PC-3 (cell line): Measurements from ENCODE around the gene ETFB. TPM values are rescaled to one million over a fixed set of nuclear protein-coding genes. Genes with fewer than 3 reads are reported as not detected.

Experiments
- ATAC-seq: fragments of 200-7000 bp; cut with Tn5 transposase; 2 replicates; pipeline ENCODE4 v1.9.1; 2020; ENCODE audit warnings: mild to moderate bottlenecking, moderate library complexity
- BruUV-seq: library from RNA; stranded (reverse); fragments of 400-500 nt; replicated peaks from 2 replicates; lab custom pipeline; 2021; lab: Mats Ljungman, UMichigan
- CTCF ChIA-PET: fragments of 300-600 bp; sonication (Branson Sonifier 250); formaldehyde crosslinking; loops from one replicate; lab custom pipeline; 2022; ENCODE audit warnings: antibody characterized with exemption; lab: Charles Lee
- POLR2A ChIA-PET: fragments of 300-600 bp; sonication (Branson Sonifier 250); formaldehyde crosslinking; loops from one replicate; lab custom pipeline; 2022; ENCODE audit warnings: antibody characterized with exemption; ENCODE audit not compliant: unreplicated experiment; lab: Charles Lee
- DNase-seq: peaks from one replicate; pipeline ENCODE4 v3.0.0-alpha.2; 2015
- H2AFZ ChIP-seq: fragments of 300-600 bp; sonication (generic); 2 replicates; pipeline ENCODE4 v1.6.0; 2016; ENCODE audit warnings: antibody characterized with exemption, low read length
- H3F3A ChIP-seq: fragments of 300-600 bp; sonication (generic); one replicate; pipeline ENCODE4 v1.6.0; 2017; ENCODE audit warnings: antibody characterized with exemption, low read length, control low read depth, mild to moderate bottlenecking; ENCODE audit not compliant: unreplicated experiment
- H3K27ac ChIP-seq: fragments of 300-600 bp; sonication (generic); 2 replicates; pipeline ENCODE4 v1.5.1; 2016; ENCODE audit warnings: mild to moderate bottlenecking, low read length
- H3K27me3 ChIP-seq: fragments of 300-600 bp; sonication (generic); 2 replicates; pipeline ENCODE4 v1.6.1; 2016; ENCODE audit warnings: low read length, mixed read lengths
- H3K36me3 ChIP-seq: fragments of 300-600 bp; sonication (generic); 2 replicates; pipeline ENCODE4 v1.6.1; 2016; ENCODE audit warnings: low read depth, mixed run types, low read length, mixed read lengths
- H3K4me1 ChIP-seq: fragments of 300-600 bp; sonication (generic); 2 replicates; pipeline ENCODE4 v1.5.1; 2016; ENCODE audit warnings: low read length; ENCODE audit not compliant: insufficient read depth
- H3K4me2 ChIP-seq: fragments of 300-600 bp; sonication (generic); 2 replicates; pipeline ENCODE4 v1.6.0; 2016; ENCODE audit warnings: low read length
- H3K4me3 ChIP-seq: fragments of 300-600 bp; sonication (generic); 2 replicates; pipeline ENCODE4 v1.5.1; 2016; ENCODE audit warnings: mild to moderate bottlenecking, low read length, mixed read lengths
- H3K79me2 ChIP-seq: fragments of 300-600 bp; sonication (generic); 2 replicates; pipeline ENCODE4 v1.6.1; 2017; ENCODE audit warnings: low read length, mixed read lengths
- H3K9ac ChIP-seq: fragments of 300-600 bp; sonication (generic); 2 replicates; pipeline ENCODE4 v1.6.0; 2016; ENCODE audit warnings: mild to moderate bottlenecking, low read length
- H3K9me2 ChIP-seq: fragments of 300-600 bp; sonication (generic); replicated peaks from 2 replicates; pipeline ENCODE4 v1.6.1; 2016; ENCODE audit warnings: mixed run types, low read length, mixed read lengths
- H3K9me3 ChIP-seq: fragments of 300-600 bp; sonication (generic); 2 replicates; pipeline ENCODE4 v1.6.1; 2016; ENCODE audit warnings: low read length, mixed read lengths
- H4K20me1 ChIP-seq: fragments of 300-600 bp; sonication (generic); 2 replicates; pipeline ENCODE4 v1.6.1; 2016; ENCODE audit warnings: low read length, mixed read lengths
- CTCF ChIP-seq: fragments of 300-600 bp; sonication (generic); conservative IDR thresholded peaks from 2 replicates; pipeline ENCODE4 v1.5.1; 2017; ENCODE audit warnings: antibody characterized with exemption, low read depth, mild to moderate bottlenecking, low read length
- EZH2 ChIP-seq: fragments of 300-600 bp; sonication (generic); IDR thresholded peaks from one replicate; pipeline ENCODE4 v1.6.1; 2017; ENCODE audit warnings: antibody characterized with exemption, mild to moderate bottlenecking, low read length; ENCODE audit not compliant: unreplicated experiment
- EZH2phosphoT487 ChIP-seq: fragments of 300-600 bp; sonication (generic); IDR thresholded peaks from 2 replicates; pipeline ENCODE4 v1.6.1; 2018; ENCODE audit warnings: mild to moderate bottlenecking, antibody characterized with exemption, low read length, borderline replicate concordance
- intact Hi-C: fragments of 100-400 bp; cut with micrococcal nuclease; formaldehyde crosslinking; loops from 2 replicates; pipeline ENCODE4 v1.9.0; 2023
- total RNA-seq: library from RNA; depleted of rRNA; stranded (reverse); fragments of >200 nt; gene quantifications from 2 replicates; pipeline ENCODE4 v1.2.3, GENCODE V29; 2014

The ETFB gene
- total RNA-seq, 1 experiment from 2014 or later = 249 TPM

GRCh38 chr19:51372021-51372648 is 5.9 kb upstream of the ETFB start:
- Histone ChIP-seq H3K4me3 (no peak overlapping the region), H3K79me2 (no peaks in the 10 kb centered on the region), H3F3A (no peaks in the 10 kb centered on the region), H3K9me2 (no peaks in the 10 kb centered on the region), H3K9ac (no peak overlapping the region), H3K9me3 (no peaks in the 10 kb centered on the region), H2AFZ (no peak overlapping the region), H3K4me1 (peaks cover 6% of the 10 kb centered on the region; the same call in 1 of the 2 replicates), H3K27ac (no peak overlapping the region), H4K20me1 (no peaks in the 10 kb centered on the region), H3K36me3 (no peaks in the 10 kb centered on the region), H3K27me3 (no peaks in the 10 kb centered on the region), H3K4me2 (no peak overlapping the region)
- ChIA-PET CTCF (no interaction called here), POLR2A (interaction anchor here (0.7 kb wide), 1 partner anchor 1324 kb away, joined by 4 read pairs; no protein-coding TSS in a partner anchor)
- ATAC-seq (no peak), DNase-seq (no peak)
- BruUV-seq = no TSS peak
- intact Hi-C loops = no loop called here
- no peak for TF ChIP-seq CTCF
- TF ChIP-seq EZH2 = no peak
- no peak for TF ChIP-seq EZH2phosphoT487

- TF ChIP-seq CTCF = no peak
- no peak for TF ChIP-seq EZH2
- TF ChIP-seq EZH2phosphoT487 = no peak
- no peak overlapping the region for H3K4me3 ChIP-seq
- H2AFZ ChIP-seq = no peak overlapping the region
- no peaks in the 10 kb centered on the region for H3K9me2 ChIP-seq
- no peaks in the 10 kb centered on the region for H3K79me2 ChIP-seq
- H3K27me3 ChIP-seq = no peaks in the 10 kb centered on the region
- DNase-seq = no peak
- H3K36me3 ChIP-seq = no peaks in the 10 kb centered on the region
- BruUV-seq = no TSS peak
- H3K4me1 ChIP-seq = peaks cover 6% of the 10 kb centered on the region; the same call in 1 of the 2 replicates
- CTCF ChIA-PET = no interaction called here
- no peaks in the 10 kb centered on the region for H3F3A ChIP-seq
- intact Hi-C loops = no loop called here
- H4K20me1 ChIP-seq = no peaks in the 10 kb centered on the region
- H3K27ac ChIP-seq = no peak overlapping the region
- no peak overlapping the region for H3K9ac ChIP-seq
- POLR2A ChIA-PET = interaction anchor here (0.6 kb wide), 1 partner anchor 61 kb away, joined by 3 read pairs; no protein-coding TSS in a partner anchor
- H3K4me2 ChIP-seq = no peak overlapping the region
- ATAC-seq = no peak
- no peaks in the 10 kb centered on the region for H3K9me3 ChIP-seq
Observed at GRCh38 chr19:51371186-51371690, 5.0 kb upstream of the ETFB start.

GRCh38 chr19:51370230-51370629 is 4.0 kb upstream of the ETFB start:
- H3K9me2 ChIP-seq = no peaks in the 10 kb centered on the region
- H3K4me2 ChIP-seq = no peak overlapping the region
- H4K20me1 ChIP-seq = no peaks in the 10 kb centered on the region
- H3K9ac ChIP-seq = no peak overlapping the region
- CTCF ChIA-PET = no interaction called here
- intact Hi-C loops = no loop called here
- no peaks in the 10 kb centered on the region for H3K36me3 ChIP-seq
- POLR2A ChIA-PET = interaction anchor here (0.6 kb wide), 1 partner anchor 62 kb away, joined by 3 read pairs; no protein-coding TSS in a partner anchor
- no peak for ATAC-seq
- no peak overlapping the region for H3K4me3 ChIP-seq
- TF ChIP-seq EZH2 (no peak), EZH2phosphoT487 (no peak), CTCF (no peak)
- no peak overlapping the region for H3K27ac ChIP-seq
- BruUV-seq = no TSS peak
- peaks cover 9% of the 10 kb centered on the region for H3K79me2 ChIP-seq
- no peaks in the 10 kb centered on the region for H3K27me3 ChIP-seq
- no peaks in the 10 kb centered on the region for H3K9me3 ChIP-seq
- DNase-seq = no peak
- no peak overlapping the region for H2AFZ ChIP-seq
- H3F3A ChIP-seq = no peaks in the 10 kb centered on the region
- peaks cover 13% of the 10 kb centered on the region for H3K4me1 ChIP-seq
